Activated gamma-delta T cell treated with anti-CD3 and anti-CD28 coated beads, Interleukin-2, amount 50 U/mL, for 16 hours (primary cell): ENCODE data around the gene C6orf132.

Experiments used
- DNase-seq: peaks from one replicate; pipeline ENCODE4 v3.0.0-alpha.2; 2020; ENCODE audit warnings: low read depth

Gene C6orf132

DNA sequence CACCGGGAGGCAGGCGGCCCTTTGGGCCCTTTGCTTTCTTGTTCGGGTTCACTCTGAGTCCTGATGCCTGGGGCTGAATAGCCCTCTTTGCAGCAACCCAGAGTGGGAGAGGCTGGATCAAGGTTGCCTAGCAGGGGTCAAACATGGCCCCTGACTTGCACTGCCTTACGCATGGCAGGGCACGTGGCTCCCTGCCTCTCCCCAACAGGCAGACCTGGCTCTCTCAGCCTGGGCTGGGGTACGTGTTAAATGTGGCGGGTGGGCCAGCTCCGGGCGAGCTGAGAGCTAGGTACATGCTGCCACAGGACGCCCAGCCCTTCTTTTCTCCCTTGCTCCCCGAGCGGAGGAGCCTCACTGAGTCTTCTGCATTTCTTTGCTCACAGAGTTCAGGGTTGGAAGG is 7.3 kb downstream of the C6orf132 start:
- no peak for DNase-seq

DNA sequence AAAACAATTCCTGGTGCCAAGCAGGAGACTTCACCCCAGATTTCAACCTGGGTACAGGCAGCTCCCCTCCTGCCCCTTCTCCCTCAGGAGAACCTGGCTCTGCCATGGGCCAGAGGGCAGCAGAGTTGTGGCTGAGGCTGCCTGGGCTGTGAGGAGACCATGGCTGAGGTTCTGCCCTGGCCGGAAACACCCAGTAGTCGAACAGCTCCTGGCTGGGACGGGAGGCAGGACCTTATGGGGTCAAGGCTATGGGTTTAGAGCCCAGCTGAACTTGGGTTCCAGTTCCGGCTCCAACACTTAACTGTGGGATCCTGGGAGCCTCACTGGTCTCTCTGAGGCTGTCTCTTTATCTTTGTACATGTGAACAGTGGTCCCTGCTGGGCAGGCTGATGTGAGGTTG is 8.5 kb downstream of the C6orf132 start:
- no peak for DNase-seq

- no peak for DNase-seq
Observed at GRCh38 chr6:42131531-42131930, 10.9 kb downstream of the C6orf132 start.

GRCh38 chr6:42129360-42129676 is 13.1 kb downstream of the C6orf132 start:
- no peak for DNase-seq

GRCh38 chr6:42128460-42129359 is 13.7 kb downstream of the C6orf132 start:
- DNase-seq = no peak

GRCh38 chr6:42125663-42126062 is 16.8 kb downstream of the C6orf132 start:
- no peak for DNase-seq

DNA sequence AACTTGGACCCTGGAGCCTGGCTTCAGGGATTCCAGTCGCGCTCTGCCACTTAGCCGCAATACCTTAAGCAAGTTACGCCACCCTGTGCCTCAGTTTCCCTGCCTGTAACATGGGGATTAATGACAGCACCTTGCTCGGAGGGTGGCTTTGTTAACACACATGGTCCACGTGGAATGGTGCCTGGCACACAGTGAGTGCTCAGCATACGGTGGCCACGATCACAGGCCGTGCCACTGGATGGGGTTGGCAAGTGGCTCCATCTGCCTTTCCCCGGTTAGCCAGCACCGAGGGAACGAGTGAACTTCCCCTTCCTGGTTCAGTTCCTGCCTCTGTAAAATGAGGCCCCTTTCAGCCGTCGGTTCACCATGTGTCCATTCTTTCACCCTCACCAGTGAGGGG is 17.2 kb downstream of the C6orf132 start:
- DNase-seq = no peak

DNA sequence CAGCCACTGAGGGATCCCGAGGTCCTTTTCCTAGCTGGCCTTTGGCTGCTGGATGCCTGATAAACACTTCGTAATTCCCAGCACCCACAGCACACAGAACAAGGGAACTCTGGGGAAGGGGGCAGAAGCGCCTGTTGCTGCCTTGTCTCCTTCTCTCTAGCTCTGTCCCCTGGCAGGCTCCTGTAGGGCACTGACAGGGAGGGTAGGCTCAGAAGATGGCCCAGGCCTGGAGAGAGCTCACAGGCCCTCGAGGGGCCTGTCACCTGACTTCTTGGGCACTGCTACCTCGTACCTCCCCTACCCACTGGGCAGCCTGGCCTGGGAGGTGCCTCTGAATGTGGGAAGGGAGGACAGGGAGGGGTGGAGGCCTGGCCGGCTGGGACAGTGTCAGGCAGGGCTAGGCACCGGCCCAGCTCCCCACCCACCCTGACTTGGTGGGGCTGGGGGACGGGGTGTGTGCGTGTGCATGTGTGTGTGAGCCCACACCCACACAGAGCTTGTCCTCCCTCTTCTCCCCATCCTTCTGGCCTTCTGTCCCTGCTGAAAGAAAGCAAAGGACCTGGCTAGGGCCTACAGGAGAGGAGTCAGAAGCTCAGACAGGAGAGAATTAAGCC is 18.1 kb downstream of the C6orf132 start:
- no peak for DNase-seq

- no peak for DNase-seq
Observed at GRCh38 chr6:42123379-42124103, 18.9 kb downstream of the C6orf132 start.

DNA sequence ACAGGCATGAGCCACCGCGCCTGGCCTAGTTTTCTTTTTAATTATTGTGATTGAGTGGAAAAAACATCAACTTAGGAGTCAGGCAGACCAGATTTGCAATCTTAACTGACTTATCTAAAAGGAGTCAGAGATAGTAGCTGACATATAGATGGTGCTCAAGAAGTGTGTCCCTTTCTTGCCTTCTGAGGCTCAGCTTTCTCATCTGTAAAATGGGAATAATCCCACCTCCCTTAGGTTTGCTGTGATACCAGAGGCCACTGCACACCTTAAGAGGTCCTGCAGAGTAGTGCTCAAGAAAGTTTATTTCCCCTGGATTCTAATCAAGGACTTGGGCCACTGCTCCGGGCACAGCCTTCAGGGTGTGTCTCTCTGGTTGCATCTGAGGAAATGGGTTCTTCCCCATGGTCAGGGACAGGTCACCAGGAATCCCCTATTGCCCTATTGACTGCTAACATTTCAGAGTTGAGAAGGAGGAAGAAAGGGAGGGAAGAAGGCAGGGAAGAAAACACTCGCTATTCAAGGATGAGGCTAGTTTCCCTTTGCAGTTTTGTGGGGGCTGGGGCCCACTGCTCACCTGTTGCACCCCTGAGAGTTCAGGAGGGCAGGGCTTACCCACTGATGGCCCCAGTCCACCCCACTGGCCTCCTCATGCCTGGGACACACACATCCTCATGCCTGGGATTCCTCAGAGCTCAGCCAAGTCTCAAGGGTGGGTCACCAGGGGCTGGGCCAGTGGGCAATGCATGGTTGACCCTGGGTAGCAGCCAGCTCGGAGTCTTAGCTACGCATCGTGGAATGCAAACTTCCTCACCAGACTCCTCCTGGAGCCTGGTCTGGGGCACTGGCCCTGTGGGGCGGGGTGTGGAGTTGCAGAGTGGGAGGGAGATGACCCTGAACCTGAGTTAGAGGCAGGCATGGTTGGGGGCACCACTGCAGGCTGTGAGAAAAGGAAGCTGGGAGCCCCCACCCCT is 21.2 kb downstream of the C6orf132 start:
- no peak for DNase-seq

DNA sequence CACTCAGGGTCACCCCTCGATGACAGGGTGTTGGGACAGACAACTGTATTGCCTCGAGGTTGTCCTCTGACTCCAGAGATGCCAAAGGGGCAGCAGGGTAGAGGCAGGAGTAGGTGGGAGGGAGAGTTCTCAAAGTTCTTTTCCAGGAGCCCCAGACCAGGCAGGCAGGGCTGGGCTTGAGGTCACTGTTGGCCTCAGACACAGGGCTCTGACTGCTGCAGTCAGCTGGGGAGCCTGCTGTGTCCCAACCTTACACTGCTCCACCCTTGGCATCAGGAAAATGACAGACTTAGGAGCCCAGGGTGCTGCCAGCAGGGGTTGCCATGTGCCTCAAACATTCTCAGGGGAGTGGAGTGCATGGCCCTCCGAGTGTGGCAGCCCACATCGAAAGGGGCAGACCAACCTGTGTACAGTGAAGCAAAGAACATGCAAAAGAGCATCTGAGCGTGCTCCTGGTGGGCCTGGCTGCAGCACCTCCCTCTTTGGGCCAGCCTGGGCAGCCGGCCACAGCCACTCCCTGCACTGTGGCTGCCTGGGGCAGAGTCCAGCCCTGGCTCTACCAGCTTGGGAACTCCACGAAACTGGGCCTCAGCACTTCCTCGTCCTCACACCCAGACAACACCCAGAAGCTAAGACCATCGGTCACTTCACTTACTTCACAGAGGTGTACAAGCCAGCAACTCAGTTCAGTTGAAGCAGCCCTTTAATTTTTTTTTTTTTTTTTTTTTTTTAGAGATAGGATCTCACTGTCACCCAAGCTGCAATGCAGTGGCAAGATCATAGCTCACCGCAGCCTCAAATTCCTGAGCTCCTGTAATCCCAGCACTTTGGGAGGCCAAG is 24.0 kb downstream of the C6orf132 start:
- DNase-seq = no peak

DNA sequence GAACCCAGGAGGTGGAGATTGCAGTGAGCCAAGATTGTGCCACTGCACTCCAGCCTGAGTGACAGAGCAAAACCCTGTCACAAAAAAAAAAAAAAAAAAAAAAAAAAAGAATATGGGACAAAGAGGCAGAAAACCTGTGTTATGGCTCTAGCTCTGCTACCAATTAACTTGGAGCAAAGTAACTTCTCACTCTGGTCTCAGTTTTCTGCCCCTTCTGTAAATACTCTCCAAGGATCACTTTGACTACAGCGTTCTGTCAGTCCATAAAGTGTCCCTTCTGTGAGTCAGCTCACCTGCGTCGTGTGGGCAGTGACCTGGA is 24.6 kb downstream of the C6orf132 start:
- DNase-seq = no peak

GRCh38 chr6:42113936-42114636 is 28.3 kb downstream of the C6orf132 start:
- DNase-seq = no peak

GRCh38 chr6:42112351-42112750 is 30.1 kb downstream of the C6orf132 start:
- no peak for DNase-seq

- DNase-seq = no peak
Observed at GRCh38 chr6:42110683-42111082, 31.7 kb downstream of the C6orf132 start.

- DNase-seq = no peak
Observed at GRCh38 chr6:42108071-42108470, 34.3 kb downstream of the C6orf132 start.

- no peak for DNase-seq
Observed at GRCh38 chr6:42106112-42107023, 36.1 kb downstream of the C6orf132 start.

GRCh38 chr6:42105709-42106108 is 36.7 kb downstream of the C6orf132 start:
- no peak for DNase-seq

DNA sequence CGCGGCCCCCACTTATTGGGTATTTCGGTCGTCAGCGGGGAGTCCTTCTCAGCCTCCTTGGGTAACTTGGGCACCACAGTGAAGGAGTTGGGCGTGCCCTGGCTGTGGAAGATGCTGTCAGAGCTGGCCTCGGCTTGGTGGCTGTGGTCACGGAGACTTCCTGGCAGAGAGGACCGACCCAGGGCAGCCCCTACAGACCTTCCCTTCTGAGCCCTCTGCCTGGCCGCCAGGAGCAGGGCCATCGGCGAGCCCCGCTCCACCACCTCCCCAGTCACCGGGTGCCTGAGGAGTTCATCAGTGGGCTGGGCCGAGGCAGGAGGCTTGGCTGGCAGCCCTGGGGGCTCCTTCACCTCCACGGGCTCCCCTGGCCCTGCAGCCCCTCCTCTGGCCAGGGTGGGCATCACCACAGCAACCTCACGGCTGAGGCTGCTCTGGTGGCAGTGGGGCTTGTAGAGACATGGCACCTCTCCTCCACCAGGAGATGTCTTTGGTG is 37.2 kb downstream of the C6orf132 start:
- DNase-seq = no peak
